PFSK-1 (cell line): Measurements from ENCODE around the gene KCNN2.

ENCODE experiments used
- SIN3A ChIP-seq: IDR thresholded peaks from 2 replicates; pipeline ENCODE4 v1.6.1; 2012; ENCODE audit warnings: mild to moderate bottlenecking, low read length, moderate library complexity, borderline replicate concordance; ENCODE audit not compliant: insufficient read depth
- TF ChIP-seq, protein P1 (sequence below), 2 experiments: IDR thresholded peaks; 2 replicates each; pipeline versions ENCODE4 v1.6.1 to v1.8.0; 2011 to 2012; ENCODE audit warnings: low read depth in 2 of 2, low read length in 2 of 2, control low read depth in 1 of 2, inconsistent platforms in 1 of 2, mild to moderate bottlenecking in 1 of 2, moderate library complexity in 1 of 2; ENCODE audit not compliant: insufficient read depth in 1 of 2

GRCh38 chr5:114544561-114544960, 182.7 kb downstream of the KCNN2 start:
- no peak for TF ChIP-seq SIN3A
- TF ChIP-seq, protein P1, sequence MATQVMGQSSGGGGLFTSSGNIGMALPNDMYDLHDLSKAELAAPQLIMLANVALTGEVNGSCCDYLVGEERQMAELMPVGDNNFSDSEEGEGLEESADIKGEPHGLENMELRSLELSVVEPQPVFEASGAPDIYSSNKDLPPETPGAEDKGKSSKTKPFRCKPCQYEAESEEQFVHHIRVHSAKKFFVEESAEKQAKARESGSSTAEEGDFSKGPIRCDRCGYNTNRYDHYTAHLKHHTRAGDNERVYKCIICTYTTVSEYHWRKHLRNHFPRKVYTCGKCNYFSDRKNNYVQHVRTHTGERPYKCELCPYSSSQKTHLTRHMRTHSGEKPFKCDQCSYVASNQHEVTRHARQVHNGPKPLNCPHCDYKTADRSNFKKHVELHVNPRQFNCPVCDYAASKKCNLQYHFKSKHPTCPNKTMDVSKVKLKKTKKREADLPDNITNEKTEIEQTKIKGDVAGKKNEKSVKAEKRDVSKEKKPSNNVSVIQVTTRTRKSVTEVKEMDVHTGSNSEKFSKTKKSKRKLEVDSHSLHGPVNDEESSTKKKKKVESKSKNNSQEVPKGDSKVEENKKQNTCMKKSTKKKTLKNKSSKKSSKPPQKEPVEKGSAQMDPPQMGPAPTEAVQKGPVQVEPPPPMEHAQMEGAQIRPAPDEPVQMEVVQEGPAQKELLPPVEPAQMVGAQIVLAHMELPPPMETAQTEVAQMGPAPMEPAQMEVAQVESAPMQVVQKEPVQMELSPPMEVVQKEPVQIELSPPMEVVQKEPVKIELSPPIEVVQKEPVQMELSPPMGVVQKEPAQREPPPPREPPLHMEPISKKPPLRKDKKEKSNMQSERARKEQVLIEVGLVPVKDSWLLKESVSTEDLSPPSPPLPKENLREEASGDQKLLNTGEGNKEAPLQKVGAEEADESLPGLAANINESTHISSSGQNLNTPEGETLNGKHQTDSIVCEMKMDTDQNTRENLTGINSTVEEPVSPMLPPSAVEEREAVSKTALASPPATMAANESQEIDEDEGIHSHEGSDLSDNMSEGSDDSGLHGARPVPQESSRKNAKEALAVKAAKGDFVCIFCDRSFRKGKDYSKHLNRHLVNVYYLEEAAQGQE (IDR thresholded peaks at IDR 0.05; ENCODE audit: insufficient read depth in 1 of 2, low read depth in 2 of 2, low read length in 2 of 2), result no peak
